HEK293T (cell line): Measurements from ENCODE around the gene PTPRG.

Experiments used
- BHLHE40 ChIP-seq: fragments of 450-650 bp; IDR thresholded peaks from 2 replicates; pipeline ENCODE4 v1.6.1; 2016; ENCODE audit warnings: mild to moderate bottlenecking, moderate library complexity, borderline replicate concordance
- FOXA1 ChIP-seq: fragments of 450-650 bp; IDR thresholded peaks from 2 replicates; pipeline ENCODE4 v1.6.1; 2016; ENCODE audit warnings: mild to moderate bottlenecking
- L3MBTL2 ChIP-seq: fragments of 450-650 bp; conservative IDR thresholded peaks from 2 replicates; pipeline ENCODE4 v1.6.1; 2016; ENCODE audit warnings: mild to moderate bottlenecking
- NFRKB ChIP-seq: fragments of 450-650 bp; IDR thresholded peaks from 2 replicates; pipeline ENCODE4 v1.6.1; 2016; ENCODE audit warnings: mild to moderate bottlenecking, moderate library complexity
- SP1 ChIP-seq: fragments of 450-650 bp; IDR thresholded peaks from 2 replicates; pipeline ENCODE4 v1.6.1; 2017
- SUZ12 ChIP-seq: fragments of 450-650 bp; IDR thresholded peaks from 2 replicates; pipeline ENCODE4 v1.6.1; 2016; ENCODE audit warnings: mild to moderate bottlenecking
- TARDBP ChIP-seq: fragments of 450-650 bp; IDR thresholded peaks from 2 replicates; pipeline ENCODE4 v1.6.1; 2016

DNA sequence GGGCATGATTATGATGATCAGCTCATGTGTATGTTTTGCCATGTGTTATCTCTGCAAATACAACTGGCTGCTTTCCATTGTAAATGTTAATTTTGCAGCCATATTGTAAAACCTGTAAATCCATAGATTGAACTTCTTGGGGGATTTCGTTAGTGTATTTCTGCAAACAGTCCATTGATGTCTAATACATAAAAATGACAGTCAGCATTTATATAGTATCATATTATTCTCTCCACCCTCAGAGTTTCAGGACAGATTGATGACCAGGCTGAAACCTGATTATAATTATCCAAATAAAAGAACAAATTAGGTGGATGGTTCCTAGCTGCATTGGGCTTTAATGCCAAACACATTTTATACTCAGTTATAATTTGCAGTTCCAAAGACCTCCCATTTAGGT lies 535.1 kb downstream of the PTPRG start:
- TF ChIP-seq L3MBTL2 (no peak), BHLHE40 (no peak), SP1 (no peak), FOXA1 (no peak), TARDBP (no peak), SUZ12 (no peak), NFRKB (no peak)
